ENCODE results near the gene TEAD4. TPM values are rescaled to one million over a fixed set of nuclear protein-coding genes. Genes with fewer than 3 reads are reported as not detected.
"Not testable (repeated sequence)": the region's sequence is repeated elsewhere in the genome, so short reads cannot be mapped to it uniquely, and the experiment has no call there.

The TEAD4 gene
- total RNA-seq, 1 donor from 2014 or later: 14.2 TPM

- Mint-ChIP-seq H3K27ac (no peak overlapping the region), H3K27me3 (peaks cover 19% of the 10 kb centered on the region), H3K4me1 (no peaks in the 10 kb centered on the region), H3K36me3 (ENCODE audit: low read depth) (no peaks in the 10 kb centered on the region), H3K9me3 (no peaks in the 10 kb centered on the region), H3K4me3 (no peak overlapping the region)
- no peak for DNase-seq
- intact Hi-C loops (cut with micrococcal nuclease): no loop called here
These were observed 86.8 kb downstream of the TEAD4 start for GRCh38 chr12:3045989-3046388.

GRCh38 chr12:3046441-3047200, 87.4 kb downstream of the TEAD4 start:
- Mint-ChIP-seq H3K9me3 (no peaks in the 10 kb centered on the region), H3K27ac (no peak overlapping the region), H3K36me3 (ENCODE audit: low read depth) (no peaks in the 10 kb centered on the region), H3K4me1 (no peaks in the 10 kb centered on the region), H3K27me3 (peaks cover 24% of the 10 kb centered on the region), H3K4me3 (no peak overlapping the region)
- intact Hi-C loops (cut with micrococcal nuclease): no loop called here
- DNase-seq: no peak

GRCh38 chr12:3047961-3048360, 88.8 kb downstream of the TEAD4 start:
- H3K9me3 Mint-ChIP-seq: no peaks in the 10 kb centered on the region
- H3K36me3 Mint-ChIP-seq (ENCODE audit: low read depth): no peaks in the 10 kb centered on the region
- H3K4me3 Mint-ChIP-seq: no peak overlapping the region
- intact Hi-C loops (cut with micrococcal nuclease): no loop called here
- DNase-seq: no peak
- H3K4me1 Mint-ChIP-seq: no peaks in the 10 kb centered on the region
- H3K27ac Mint-ChIP-seq: no peak overlapping the region
- H3K27me3 Mint-ChIP-seq: peaks cover 22% of the 10 kb centered on the region

GRCh38 chr12:3048540-3048939, 89.3 kb downstream of the TEAD4 start:
- DNase-seq: no peak
- intact Hi-C loops (cut with micrococcal nuclease): no loop called here
- Mint-ChIP-seq H3K27ac (no peak overlapping the region), H3K27me3 (peaks cover 16% of the 10 kb centered on the region), H3K4me1 (no peaks in the 10 kb centered on the region), H3K36me3 (ENCODE audit: low read depth) (no peaks in the 10 kb centered on the region), H3K4me3 (no peak overlapping the region), H3K9me3 (no peaks in the 10 kb centered on the region)

- no peak for DNase-seq
- no peaks in the 10 kb centered on the region for H3K36me3 Mint-ChIP-seq (ENCODE audit: low read depth)
- H3K27me3 Mint-ChIP-seq: peaks cover 15% of the 10 kb centered on the region
- H3K4me3 Mint-ChIP-seq: no peak overlapping the region
- no peaks in the 10 kb centered on the region for H3K9me3 Mint-ChIP-seq
- H3K4me1 Mint-ChIP-seq: no peaks in the 10 kb centered on the region
- intact Hi-C loops (cut with micrococcal nuclease): no loop called here
- H3K27ac Mint-ChIP-seq: no peak overlapping the region
These were observed 90.0 kb downstream of the TEAD4 start for GRCh38 chr12:3049176-3049575.

GRCh38 chr12:3049611-3050249, 90.5 kb downstream of the TEAD4 start:
- Mint-ChIP-seq H3K9me3 (no peaks in the 10 kb centered on the region), H3K27me3 (peaks cover 15% of the 10 kb centered on the region), H3K36me3 (ENCODE audit: low read depth) (no peaks in the 10 kb centered on the region), H3K4me3 (no peak overlapping the region), H3K4me1 (no peaks in the 10 kb centered on the region), H3K27ac (no peak overlapping the region)
- DNase-seq: no peak
- intact Hi-C loops (cut with micrococcal nuclease): no loop called here

- no peak for DNase-seq
- intact Hi-C loops (cut with micrococcal nuclease): no loop called here
- no peaks in the 10 kb centered on the region for H3K4me1 Mint-ChIP-seq
- H3K4me3 Mint-ChIP-seq: no peak overlapping the region
- H3K36me3 Mint-ChIP-seq (ENCODE audit: low read depth): no peaks in the 10 kb centered on the region
- peaks cover 15% of the 10 kb centered on the region for H3K27me3 Mint-ChIP-seq
- no peak overlapping the region for H3K27ac Mint-ChIP-seq
- H3K9me3 Mint-ChIP-seq: no peaks in the 10 kb centered on the region
These were observed 95.2 kb downstream of the TEAD4 start for GRCh38 chr12:3054374-3054773.

- Mint-ChIP-seq H3K4me1 (no peaks in the 10 kb centered on the region), H3K4me3 (no peak overlapping the region), H3K27ac (no peak overlapping the region), H3K9me3 (no peaks in the 10 kb centered on the region), H3K27me3 (peaks cover 16% of the 10 kb centered on the region), H3K36me3 (ENCODE audit: low read depth) (no peaks in the 10 kb centered on the region)
- DNase-seq: no peak
- intact Hi-C loops (cut with micrococcal nuclease): no loop called here
These were observed 96.0 kb downstream of the TEAD4 start for GRCh38 chr12:3055026-3055703.

- no peaks in the 10 kb centered on the region for H3K9me3 Mint-ChIP-seq
- no peaks in the 10 kb centered on the region for H3K36me3 Mint-ChIP-seq (ENCODE audit: low read depth)
- H3K4me3 Mint-ChIP-seq: no peak overlapping the region
- no peaks in the 10 kb centered on the region for H3K4me1 Mint-ChIP-seq
- intact Hi-C loops (cut with micrococcal nuclease): no loop called here
- no peak overlapping the region for H3K27ac Mint-ChIP-seq
- no peak for DNase-seq
- H3K27me3 Mint-ChIP-seq: peaks cover 17% of the 10 kb centered on the region
These were observed 96.7 kb downstream of the TEAD4 start for GRCh38 chr12:3055704-3056467.

GRCh38 chr12:3061059-3061458, 101.9 kb downstream of the TEAD4 start:
- peaks cover 36% of the 10 kb centered on the region for H3K27me3 Mint-ChIP-seq

GRCh38 chr12:3061501-3062215, 102.5 kb downstream of the TEAD4 start:
- DNase-seq: no peak
- peaks cover 35% of the 10 kb centered on the region for H3K27me3 Mint-ChIP-seq
- intact Hi-C loops (cut with micrococcal nuclease): no loop called here
- no peaks in the 10 kb centered on the region for H3K36me3 Mint-ChIP-seq (ENCODE audit: low read depth)
- H3K4me3 Mint-ChIP-seq: no peak overlapping the region
- H3K27ac Mint-ChIP-seq: no peak overlapping the region
- H3K9me3 Mint-ChIP-seq: no peaks in the 10 kb centered on the region
- peaks cover 3% of the 10 kb centered on the region for H3K4me1 Mint-ChIP-seq

More at GRCh38 chr12:3061059-3061458, 101.9 kb downstream of the TEAD4 start:
- H3K36me3 Mint-ChIP-seq (ENCODE audit: low read depth): no peaks in the 10 kb centered on the region
- no peak for DNase-seq
- intact Hi-C loops (cut with micrococcal nuclease): no loop called here
- H3K27ac Mint-ChIP-seq: no peak overlapping the region
- H3K4me3 Mint-ChIP-seq: no peak overlapping the region
- no peaks in the 10 kb centered on the region for H3K9me3 Mint-ChIP-seq
- peaks cover 3% of the 10 kb centered on the region for H3K4me1 Mint-ChIP-seq

GRCh38 chr12:3065300-3065699, 106.1 kb downstream of the TEAD4 start:
- no peak for DNase-seq
- Mint-ChIP-seq H3K27ac (no peak overlapping the region), H3K4me3 (no peak overlapping the region), H3K9me3 (no peaks in the 10 kb centered on the region), H3K27me3 (peaks cover 40% of the 10 kb centered on the region), H3K36me3 (ENCODE audit: low read depth) (no peaks in the 10 kb centered on the region), H3K4me1 (peaks cover 3% of the 10 kb centered on the region)
- intact Hi-C loops (cut with micrococcal nuclease): no loop called here

GRCh38 chr12:3065846-3066245, 106.6 kb downstream of the TEAD4 start:
- H3K27me3 Mint-ChIP-seq: peaks cover 38% of the 10 kb centered on the region
- H3K4me1 Mint-ChIP-seq; H3K4me3 Mint-ChIP-seq; H3K9me3 Mint-ChIP-seq; intact Hi-C loops (cut with micrococcal nuclease); H3K27ac Mint-ChIP-seq; H3K36me3 Mint-ChIP-seq (ENCODE audit: low read depth); DNase-seq: not testable (repeated sequence)
